GM12878 (cell line): ENCODE data around the gene MLLT3. TPM values are rescaled to one million over a fixed set of nuclear protein-coding genes. Genes with fewer than 3 reads are reported as not detected.

Experiments used
- EZH2 ChIP-seq: IDR thresholded peaks from 2 replicates; pipeline ENCODE4 v1.6.1; 2012; ENCODE audit warnings: low read depth, mild to moderate bottlenecking, control low read depth, inconsistent platforms, low read length, borderline replicate concordance; ENCODE audit not compliant: control insufficient read depth
- MTA2 ChIP-seq: fragments of 450-650 bp; IDR thresholded peaks from 2 replicates; pipeline ENCODE4 v1.6.1; 2016; ENCODE audit warnings: low read depth, mild to moderate bottlenecking, moderate library complexity
- MYC ChIP-seq: IDR thresholded peaks from 2 replicates; pipeline ENCODE4 v1.6.1; 2011; ENCODE audit warnings: mild to moderate bottlenecking, low read length, moderate library complexity, inconsistent platforms; ENCODE audit not compliant: insufficient read depth, insufficient replicate concordance, insufficient read length, severe bottlenecking
- PAX8 ChIP-seq: fragments of 450-650 bp; IDR thresholded peaks from 2 replicates; pipeline ENCODE4 v1.6.1; 2017; ENCODE audit warnings: mild to moderate bottlenecking, moderate library complexity
- PML ChIP-seq: IDR thresholded peaks from 2 replicates; pipeline ENCODE4 v1.6.1; 2012; ENCODE audit warnings: low read length, inconsistent platforms
- RAD51 ChIP-seq: fragments of 450-650 bp; IDR thresholded peaks from 2 replicates; pipeline ENCODE4 v1.6.1; 2016; ENCODE audit warnings: moderate library complexity, mild to moderate bottlenecking, inconsistent platforms
- RFX5 ChIP-seq: IDR thresholded peaks from 2 replicates; pipeline ENCODE4 v1.6.1; 2011; ENCODE audit warnings: low read depth, low read length, improper control_type of control experiment
- SPI1 ChIP-seq: IDR thresholded peaks from 2 replicates; pipeline ENCODE4 v1.6.1; 2011; ENCODE audit warnings: low read depth, mild to moderate bottlenecking, low read length, moderate library complexity, borderline replicate concordance; ENCODE audit not compliant: insufficient read depth
- TARDBP ChIP-seq: IDR thresholded peaks from 2 replicates; pipeline ENCODE4 v1.6.1; 2016; ENCODE audit warnings: borderline replicate concordance
- ZBED1 ChIP-seq: IDR thresholded peaks from 2 replicates; pipeline ENCODE4 v1.6.1; 2016; ENCODE audit warnings: borderline replicate concordance
- polyA plus RNA-seq, 11 experiments: library from polyadenylated mRNA; depleted of rRNA in 4 of 11; unstranded in 6 of 11; stranded (reverse) in 5 of 11; fragments of >200 nt; fragmentation: Nextera tagmentation in 4 of 11; fragmentation: Illumina TruSeq in 1 of 11; extraction: Ambion mirVana in 4 of 11; extraction: Trizol in 1 of 11; gene quantifications; 1 replicate in 1 of 11; 2 replicates in 10 of 11; pipeline versions ENCODE4 v1.2.1 to v1.2.3, GENCODE V29; 2011 to 2016; ENCODE audit warnings: inconsistent platforms in 2 of 11, missing spikeins in 2 of 11, low read depth in 1 of 11
- total RNA-seq, 4 experiments: library from RNA; depleted of rRNA in 3 of 4; stranded (reverse); fragments of >200 nt in 3 of 4; fragmentation: Illumina TruSeq in 1 of 4; extraction: Trizol in 1 of 4; gene quantifications; 2 replicates each; pipeline versions ENCODE4 v1.2.1 to v1.2.3, GENCODE V29; 2013 to 2021
- TF ChIP-seq, protein P1 (sequence below): fragments of 450-650 bp; IDR thresholded peaks from 2 replicates; pipeline ENCODE4 v1.6.1; 2014; ENCODE audit warnings: mild to moderate bottlenecking
- TF ChIP-seq, protein P2 (sequence below): fragments of 450-650 bp; IDR thresholded peaks from 2 replicates; pipeline ENCODE4 v1.6.1; 2017; ENCODE audit warnings: mild to moderate bottlenecking, moderate library complexity
- TF ChIP-seq, protein P3 (sequence below): fragments of 450-650 bp; IDR thresholded peaks from 2 replicates; pipeline ENCODE4 v1.6.1; 2017; ENCODE audit warnings: mild to moderate bottlenecking, moderate library complexity
- TF ChIP-seq, protein P4 (sequence below): fragments of 150-350 bp; IDR thresholded peaks from 2 replicates; pipeline ENCODE4 v1.6.1; 2014; ENCODE audit warnings: mild to moderate bottlenecking, low read depth, low read length
- TF ChIP-seq, protein P5 (sequence below): fragments of 450-650 bp; IDR thresholded peaks from 2 replicates; pipeline ENCODE4 v1.6.1; 2017; ENCODE audit warnings: low read depth, mild to moderate bottlenecking, moderate library complexity
- TF ChIP-seq, protein P6 (sequence below): IDR thresholded peaks from 2 replicates; pipeline ENCODE4 v1.6.1; 2012; ENCODE audit warnings: low read depth, low read length, improper control_type of control experiment

The MLLT3 gene
- total and polyA plus RNA-seq, 10 of the 15 experiments (the other 5 are each of a cell fraction or from before 2014, with no cell fraction given): 17.7 to 72.3 (median 35.6) TPM

DNA sequence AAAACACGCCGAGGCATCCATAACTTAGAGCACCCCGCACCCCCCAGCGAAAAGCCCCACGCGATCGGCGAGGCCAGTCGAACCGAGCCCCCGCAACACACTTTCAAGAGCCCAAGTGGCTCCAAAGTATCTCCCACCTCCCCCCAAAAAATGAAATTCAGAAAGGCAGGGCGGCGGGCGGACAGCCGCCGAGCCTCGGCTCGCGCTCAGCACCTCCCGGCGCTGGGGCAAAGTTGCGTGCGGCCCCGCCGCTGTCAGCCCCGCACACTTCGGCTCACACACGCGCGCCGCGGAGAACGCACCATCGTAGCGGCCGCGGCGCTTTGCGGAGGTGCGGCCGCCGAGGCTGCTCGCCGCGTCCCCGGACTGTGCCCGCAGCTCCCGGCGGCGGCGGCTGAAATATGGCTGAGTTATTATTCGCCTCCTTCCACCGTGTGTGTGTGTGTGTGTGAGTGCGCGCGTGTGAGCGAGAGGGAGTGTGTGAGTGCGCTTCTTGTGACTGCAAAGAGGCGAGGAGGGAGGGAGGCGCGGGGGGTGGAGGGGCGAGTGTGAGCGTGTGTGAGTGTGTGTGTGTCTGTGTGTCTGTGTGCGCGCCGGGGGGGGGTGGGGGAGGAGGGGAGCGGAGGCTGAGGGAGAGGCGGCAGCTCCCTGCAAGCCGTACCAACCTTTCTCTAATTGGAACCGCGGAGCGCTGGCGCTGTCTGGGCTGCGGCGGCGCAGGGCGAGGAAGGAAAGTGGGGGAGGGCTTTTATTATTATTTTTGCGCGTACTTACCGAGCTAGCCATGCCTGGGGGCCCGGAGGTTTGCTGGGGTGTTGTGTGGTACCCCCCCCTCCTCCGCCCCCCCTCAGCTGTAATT lies 599 bp downstream of the MLLT3 start (continued):
- no peak for TF ChIP-seq PML
- no peak for TF ChIP-seq ZBED1
- TF ChIP-seq, protein P1, sequence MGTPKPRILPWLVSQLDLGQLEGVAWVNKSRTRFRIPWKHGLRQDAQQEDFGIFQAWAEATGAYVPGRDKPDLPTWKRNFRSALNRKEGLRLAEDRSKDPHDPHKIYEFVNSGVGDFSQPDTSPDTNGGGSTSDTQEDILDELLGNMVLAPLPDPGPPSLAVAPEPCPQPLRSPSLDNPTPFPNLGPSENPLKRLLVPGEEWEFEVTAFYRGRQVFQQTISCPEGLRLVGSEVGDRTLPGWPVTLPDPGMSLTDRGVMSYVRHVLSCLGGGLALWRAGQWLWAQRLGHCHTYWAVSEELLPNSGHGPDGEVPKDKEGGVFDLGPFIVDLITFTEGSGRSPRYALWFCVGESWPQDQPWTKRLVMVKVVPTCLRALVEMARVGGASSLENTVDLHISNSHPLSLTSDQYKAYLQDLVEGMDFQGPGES: no peak
- TF ChIP-seq TARDBP: peak; percentile 36; the same call in 1 of the 2 replicates
- TF ChIP-seq MYC: no peak
- TF ChIP-seq, protein P2, sequence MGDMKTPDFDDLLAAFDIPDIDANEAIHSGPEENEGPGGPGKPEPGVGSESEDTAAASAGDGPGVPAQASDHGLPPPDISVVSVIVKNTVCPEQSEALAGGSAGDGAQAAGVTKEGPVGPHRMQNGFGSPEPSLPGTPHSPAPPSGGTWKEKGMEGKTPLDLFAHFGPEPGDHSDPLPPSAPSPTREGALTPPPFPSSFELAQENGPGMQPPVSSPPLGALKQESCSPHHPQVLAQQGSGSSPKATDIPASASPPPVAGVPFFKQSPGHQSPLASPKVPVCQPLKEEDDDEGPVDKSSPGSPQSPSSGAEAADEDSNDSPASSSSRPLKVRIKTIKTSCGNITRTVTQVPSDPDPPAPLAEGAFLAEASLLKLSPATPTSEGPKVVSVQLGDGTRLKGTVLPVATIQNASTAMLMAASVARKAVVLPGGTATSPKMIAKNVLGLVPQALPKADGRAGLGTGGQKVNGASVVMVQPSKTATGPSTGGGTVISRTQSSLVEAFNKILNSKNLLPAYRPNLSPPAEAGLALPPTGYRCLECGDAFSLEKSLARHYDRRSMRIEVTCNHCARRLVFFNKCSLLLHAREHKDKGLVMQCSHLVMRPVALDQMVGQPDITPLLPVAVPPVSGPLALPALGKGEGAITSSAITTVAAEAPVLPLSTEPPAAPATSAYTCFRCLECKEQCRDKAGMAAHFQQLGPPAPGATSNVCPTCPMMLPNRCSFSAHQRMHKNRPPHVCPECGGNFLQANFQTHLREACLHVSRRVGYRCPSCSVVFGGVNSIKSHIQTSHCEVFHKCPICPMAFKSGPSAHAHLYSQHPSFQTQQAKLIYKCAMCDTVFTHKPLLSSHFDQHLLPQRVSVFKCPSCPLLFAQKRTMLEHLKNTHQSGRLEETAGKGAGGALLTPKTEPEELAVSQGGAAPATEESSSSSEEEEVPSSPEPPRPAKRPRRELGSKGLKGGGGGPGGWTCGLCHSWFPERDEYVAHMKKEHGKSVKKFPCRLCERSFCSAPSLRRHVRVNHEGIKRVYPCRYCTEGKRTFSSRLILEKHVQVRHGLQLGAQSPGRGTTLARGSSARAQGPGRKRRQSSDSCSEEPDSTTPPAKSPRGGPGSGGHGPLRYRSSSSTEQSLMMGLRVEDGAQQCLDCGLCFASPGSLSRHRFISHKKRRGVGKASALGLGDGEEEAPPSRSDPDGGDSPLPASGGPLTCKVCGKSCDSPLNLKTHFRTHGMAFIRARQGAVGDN: no peak
- no peak for TF ChIP-seq RAD51
- TF ChIP-seq, protein P3, sequence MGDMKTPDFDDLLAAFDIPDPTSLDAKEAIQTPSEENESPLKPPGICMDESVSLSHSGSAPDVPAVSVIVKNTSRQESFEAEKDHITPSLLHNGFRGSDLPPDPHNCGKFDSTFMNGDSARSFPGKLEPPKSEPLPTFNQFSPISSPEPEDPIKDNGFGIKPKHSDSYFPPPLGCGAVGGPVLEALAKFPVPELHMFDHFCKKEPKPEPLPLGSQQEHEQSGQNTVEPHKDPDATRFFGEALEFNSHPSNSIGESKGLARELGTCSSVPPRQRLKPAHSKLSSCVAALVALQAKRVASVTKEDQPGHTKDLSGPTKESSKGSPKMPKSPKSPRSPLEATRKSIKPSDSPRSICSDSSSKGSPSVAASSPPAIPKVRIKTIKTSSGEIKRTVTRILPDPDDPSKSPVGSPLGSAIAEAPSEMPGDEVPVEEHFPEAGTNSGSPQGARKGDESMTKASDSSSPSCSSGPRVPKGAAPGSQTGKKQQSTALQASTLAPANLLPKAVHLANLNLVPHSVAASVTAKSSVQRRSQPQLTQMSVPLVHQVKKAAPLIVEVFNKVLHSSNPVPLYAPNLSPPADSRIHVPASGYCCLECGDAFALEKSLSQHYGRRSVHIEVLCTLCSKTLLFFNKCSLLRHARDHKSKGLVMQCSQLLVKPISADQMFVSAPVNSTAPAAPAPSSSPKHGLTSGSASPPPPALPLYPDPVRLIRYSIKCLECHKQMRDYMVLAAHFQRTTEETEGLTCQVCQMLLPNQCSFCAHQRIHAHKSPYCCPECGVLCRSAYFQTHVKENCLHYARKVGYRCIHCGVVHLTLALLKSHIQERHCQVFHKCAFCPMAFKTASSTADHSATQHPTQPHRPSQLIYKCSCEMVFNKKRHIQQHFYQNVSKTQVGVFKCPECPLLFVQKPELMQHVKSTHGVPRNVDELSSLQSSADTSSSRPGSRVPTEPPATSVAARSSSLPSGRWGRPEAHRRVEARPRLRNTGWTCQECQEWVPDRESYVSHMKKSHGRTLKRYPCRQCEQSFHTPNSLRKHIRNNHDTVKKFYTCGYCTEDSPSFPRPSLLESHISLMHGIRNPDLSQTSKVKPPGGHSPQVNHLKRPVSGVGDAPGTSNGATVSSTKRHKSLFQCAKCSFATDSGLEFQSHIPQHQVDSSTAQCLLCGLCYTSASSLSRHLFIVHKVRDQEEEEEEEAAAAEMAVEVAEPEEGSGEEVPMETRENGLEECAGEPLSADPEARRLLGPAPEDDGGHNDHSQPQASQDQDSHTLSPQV: no peak
- no peak for TF ChIP-seq RFX5
- TF ChIP-seq, protein P4, sequence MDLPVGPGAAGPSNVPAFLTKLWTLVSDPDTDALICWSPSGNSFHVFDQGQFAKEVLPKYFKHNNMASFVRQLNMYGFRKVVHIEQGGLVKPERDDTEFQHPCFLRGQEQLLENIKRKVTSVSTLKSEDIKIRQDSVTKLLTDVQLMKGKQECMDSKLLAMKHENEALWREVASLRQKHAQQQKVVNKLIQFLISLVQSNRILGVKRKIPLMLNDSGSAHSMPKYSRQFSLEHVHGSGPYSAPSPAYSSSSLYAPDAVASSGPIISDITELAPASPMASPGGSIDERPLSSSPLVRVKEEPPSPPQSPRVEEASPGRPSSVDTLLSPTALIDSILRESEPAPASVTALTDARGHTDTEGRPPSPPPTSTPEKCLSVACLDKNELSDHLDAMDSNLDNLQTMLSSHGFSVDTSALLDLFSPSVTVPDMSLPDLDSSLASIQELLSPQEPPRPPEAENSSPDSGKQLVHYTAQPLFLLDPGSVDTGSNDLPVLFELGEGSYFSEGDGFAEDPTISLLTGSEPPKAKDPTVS: no peak
- TF ChIP-seq, protein P5, sequence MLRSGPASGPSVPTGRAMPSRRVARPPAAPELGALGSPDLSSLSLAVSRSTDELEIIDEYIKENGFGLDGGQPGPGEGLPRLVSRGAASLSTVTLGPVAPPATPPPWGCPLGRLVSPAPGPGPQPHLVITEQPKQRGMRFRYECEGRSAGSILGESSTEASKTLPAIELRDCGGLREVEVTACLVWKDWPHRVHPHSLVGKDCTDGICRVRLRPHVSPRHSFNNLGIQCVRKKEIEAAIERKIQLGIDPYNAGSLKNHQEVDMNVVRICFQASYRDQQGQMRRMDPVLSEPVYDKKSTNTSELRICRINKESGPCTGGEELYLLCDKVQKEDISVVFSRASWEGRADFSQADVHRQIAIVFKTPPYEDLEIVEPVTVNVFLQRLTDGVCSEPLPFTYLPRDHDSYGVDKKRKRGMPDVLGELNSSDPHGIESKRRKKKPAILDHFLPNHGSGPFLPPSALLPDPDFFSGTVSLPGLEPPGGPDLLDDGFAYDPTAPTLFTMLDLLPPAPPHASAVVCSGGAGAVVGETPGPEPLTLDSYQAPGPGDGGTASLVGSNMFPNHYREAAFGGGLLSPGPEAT: no peak
- no peak for TF ChIP-seq MTA2
- TF ChIP-seq, protein P6, sequence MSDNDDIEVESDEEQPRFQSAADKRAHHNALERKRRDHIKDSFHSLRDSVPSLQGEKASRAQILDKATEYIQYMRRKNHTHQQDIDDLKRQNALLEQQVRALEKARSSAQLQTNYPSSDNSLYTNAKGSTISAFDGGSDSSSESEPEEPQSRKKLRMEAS: no peak
- TF ChIP-seq EZH2: no peak
- TF ChIP-seq PAX8: no peak
- no peak for TF ChIP-seq SPI1
